Ascending aorta (tissue), 2 donors: ENCODE measurements around the gene NRXN2. TPM values are rescaled to one million over a fixed set of nuclear protein-coding genes. Genes with fewer than 3 reads are reported as not detected.

Source experiments
- DNase-seq, 2 donors: peaks; one replicate each; pipeline ENCODE4 v3.0.0-alpha.2; 2019; ENCODE audit warnings: low spot score in 2 of 2
- H3K27ac ChIP-seq, 2 donors: fragments of 200-600 bp; sonication (generic); one replicate each; pipeline ENCODE4 v1.5.1; 2016 to 2017; ENCODE audit warnings: mild to moderate bottlenecking in 1 of 2
- H3K27me3 ChIP-seq: fragments of 200-600 bp; sonication (generic); one replicate; pipeline ENCODE4 v1.5.1; 2017
- H3K36me3 ChIP-seq, 2 donors: fragments of 200-600 bp; sonication (generic); one replicate each; pipeline ENCODE4 v1.5.1; 2016
- H3K4me1 ChIP-seq, 2 donors: fragments of 200-600 bp; sonication (generic); one replicate each; pipeline ENCODE4 v1.5.1; 2016 to 2017; ENCODE audit warnings: mild to moderate bottlenecking in 1 of 2
- H3K4me3 ChIP-seq, 2 donors: fragments of 200-600 bp; sonication (generic); one replicate each; pipeline ENCODE4 v1.5.1; 2016 to 2017; ENCODE audit warnings: mild to moderate bottlenecking in 1 of 2
- H3K9me3 ChIP-seq, 2 donors: fragments of 200-600 bp; sonication (generic); one replicate each; pipeline ENCODE4 v1.5.1; 2016
- CTCF ChIP-seq, 3 experiments: fragments of 200-600 bp in 2 of 3; fragments of 450-650 bp in 1 of 3; sonication (generic) in 2 of 3; IDR thresholded peaks; one replicate each; pipeline ENCODE4 v1.5.1; 2016 to 2019; ENCODE audit warnings: antibody characterized with exemption in 3 of 3, mild to moderate bottlenecking in 1 of 3, moderate library complexity in 1 of 3
- intact Hi-C: fragments of 100-400 bp; cut with DNase I; formaldehyde crosslinking; loops from one replicate; pipeline ENCODE4 v1.15.1; 2023
- total RNA-seq: library from RNA; depleted of rRNA; stranded (reverse); fragments of >200 nt; gene quantifications from one replicate; pipeline ENCODE4 v1.1.0, GENCODE V29; 2016

The NRXN2 gene
- total RNA-seq, 1 donor from 2014 or later = 26.0 TPM

- TF ChIP-seq CTCF (IDR thresholded peaks at IDR 0.05) = no peak
- H3K27me3 ChIP-seq = no peaks in the 10 kb centered on the region
- H3K27ac ChIP-seq = no peak overlapping the region
- H3K4me1 ChIP-seq = peaks cover 0 to 7% of the 10 kb centered on the region in 2 donors
- no peak for DNase-seq
- H3K36me3 ChIP-seq = no peaks in the 10 kb centered on the region
- H3K4me3 ChIP-seq = no peak overlapping the region
- H3K9me3 ChIP-seq = no peaks in the 10 kb centered on the region
- intact Hi-C loops = no loop called here
These were observed 2.2 kb downstream of the NRXN2 start for GRCh38 chr11:64720640-64721358.

GRCh38 chr11:64720167-64720566 is 2.8 kb downstream of the NRXN2 start:
- no peak overlapping the region for H3K27ac ChIP-seq
- intact Hi-C loops = no loop called here
- no peak for TF ChIP-seq CTCF (IDR thresholded peaks at IDR 0.05)
- no peak for DNase-seq
- peaks cover 2% of the 10 kb centered on the region for H3K27me3 ChIP-seq
- H3K4me1 ChIP-seq = peaks cover 0 to 7% of the 10 kb centered on the region in 2 donors
- no peaks in the 10 kb centered on the region for H3K9me3 ChIP-seq
- H3K4me3 ChIP-seq = no peak overlapping the region
- no peaks in the 10 kb centered on the region for H3K36me3 ChIP-seq

GRCh38 chr11:64719406-64719805 is 3.6 kb downstream of the NRXN2 start:
- Histone ChIP-seq H3K9me3 (no peaks in the 10 kb centered on the region), H3K36me3 (no peaks in the 10 kb centered on the region), H3K27me3 (peaks cover 4% of the 10 kb centered on the region), H3K27ac (no peak overlapping the region), H3K4me3 (no peak overlapping the region), H3K4me1 (peaks cover 0 to 7% of the 10 kb centered on the region in 2 donors)
- no peak for TF ChIP-seq CTCF (IDR thresholded peaks at IDR 0.05)
- DNase-seq = no peak
- intact Hi-C loops = loop anchor here (10.0 kb wide), 1 partner anchor 345 kb away; no protein-coding TSS in a partner anchor

GRCh38 chr11:64718780-64719124 is 4.2 kb downstream of the NRXN2 start:
- peaks cover 8% of the 10 kb centered on the region for H3K27me3 ChIP-seq
- intact Hi-C loops = loop anchor here (10.0 kb wide), 1 partner anchor 344 kb away; no protein-coding TSS in a partner anchor
- DNase-seq = no peak

GRCh38 chr11:64718084-64718779 is 4.8 kb downstream of the NRXN2 start:
- H3K9me3 ChIP-seq = no peaks in the 10 kb centered on the region
- H3K27me3 ChIP-seq = peaks cover 8% of the 10 kb centered on the region
- H3K36me3 ChIP-seq = no peaks in the 10 kb centered on the region
- H3K4me3 ChIP-seq = no peak overlapping the region
- no peak overlapping the region for H3K27ac ChIP-seq
- peaks cover 0 to under 1% of the 10 kb centered on the region in 2 donors for H3K4me1 ChIP-seq
- intact Hi-C loops = loop anchor here (10.0 kb wide), 1 partner anchor 343 kb away; no protein-coding TSS in a partner anchor
- TF ChIP-seq CTCF (IDR thresholded peaks at IDR 0.05) = no peak
- no peak for DNase-seq

More at GRCh38 chr11:64718780-64719124, 4.2 kb downstream of the NRXN2 start:
- no peak overlapping the region for H3K4me3 ChIP-seq
- TF ChIP-seq CTCF (IDR thresholded peaks at IDR 0.05) = no peak
- no peaks in the 10 kb centered on the region for H3K36me3 ChIP-seq
- H3K27ac ChIP-seq = no peak overlapping the region
- peaks cover 0 to 6% of the 10 kb centered on the region in 2 donors for H3K4me1 ChIP-seq
- no peaks in the 10 kb centered on the region for H3K9me3 ChIP-seq
